Colonic mucosa (tissue), 4 donors: Measurements from ENCODE around the gene COX5B. TPM values are rescaled to one million over a fixed set of nuclear protein-coding genes. Genes with fewer than 3 reads are reported as not detected.
"Not testable (repeated sequence)": the region's sequence is repeated elsewhere in the genome, so short reads cannot be mapped to it uniquely, and the experiment has no call there.

Experiments used
- DNase-seq: peaks from one replicate; pipeline ENCODE4 v3.0.0-alpha.2; 2020
- H3K27ac ChIP-seq: fragments of 200-600 bp; one replicate; pipeline ENCODE4 v1.8.0; 2021
- H3K27me3 ChIP-seq: fragments of 200-600 bp; one replicate; pipeline ENCODE4 v1.8.0; 2021
- H3K36me3 ChIP-seq: fragments of 200-600 bp; one replicate; pipeline ENCODE4 v1.8.0; 2021
- H3K4me1 ChIP-seq: fragments of 200-600 bp; one replicate; pipeline ENCODE4 v1.8.0; 2021; ENCODE audit warnings: mild to moderate bottlenecking
- H3K4me3 ChIP-seq: fragments of 200-600 bp; one replicate; pipeline ENCODE4 v1.8.0; 2021
- H3K9ac ChIP-seq, 2 donors: one replicate each; pipeline ENCODE4 v1.7.0; 2013; ENCODE audit warnings: control low read depth in 2 of 2, low read depth in 2 of 2, low read length in 2 of 2
- H3K9me3 ChIP-seq: fragments of 200-600 bp; one replicate; pipeline ENCODE4 v1.8.0; 2021
- CTCF ChIP-seq: fragments of 200-600 bp; IDR thresholded peaks from one replicate; pipeline ENCODE4 v1.8.0; 2022; ENCODE audit warnings: antibody characterized with exemption, mild to moderate bottlenecking
- intact Hi-C: fragments of 100-400 bp; cut with DNase I; formaldehyde crosslinking; loops from one replicate; pipeline ENCODE4 v1.14.1; 2022
- total RNA-seq, 2 donors: library from RNA; stranded (reverse); fragmentation: NEBNext Ultra II Directional in 1 of 2; extraction: Animal tissue kit (Norgen Biotek cat#: 25700) in 1 of 2; gene quantifications; one replicate each; pipeline ENCODE4 v1.2.1, GENCODE V29; 2021
- donor health status: healthy.
- donor health status: DM: no; HTN: no; CAD: no.
- donor health status: DM: no; HTN: no; CAD: no.

The COX5B gene
- total RNA-seq, 2 donors from 2014 or later: 633 to 720 TPM

- H3K9ac ChIP-seq: no peak overlapping the region
- no peak overlapping the region for H3K27ac ChIP-seq
- H3K9me3 ChIP-seq: no peaks in the 10 kb centered on the region
- intact Hi-C loops: no loop called here
- no peaks in the 10 kb centered on the region for H3K36me3 ChIP-seq
- TF ChIP-seq CTCF: no peak
- no peak for DNase-seq
- no peaks in the 10 kb centered on the region for H3K4me1 ChIP-seq
- no peaks in the 10 kb centered on the region for H3K27me3 ChIP-seq
- no peak overlapping the region for H3K4me3 ChIP-seq
These were observed 29.7 kb downstream of the COX5B start for GRCh38 chr2:97675430-97676113.

- Histone ChIP-seq H3K27me3 (no peaks in the 10 kb centered on the region), H3K4me3 (no peak overlapping the region), H3K27ac (no peak overlapping the region), H3K4me1 (no peaks in the 10 kb centered on the region), H3K9me3 (no peaks in the 10 kb centered on the region), H3K36me3 (no peaks in the 10 kb centered on the region), H3K9ac (no peak overlapping the region)
- DNase-seq: no peak
- intact Hi-C loops: no loop called here
- TF ChIP-seq CTCF: no peak
These were observed 30.8 kb downstream of the COX5B start for GRCh38 chr2:97676620-97677019.

- TF ChIP-seq CTCF: no peak
- no peak for DNase-seq
- no peaks in the 10 kb centered on the region for H3K36me3 ChIP-seq
- no peaks in the 10 kb centered on the region for H3K27me3 ChIP-seq
- no peak overlapping the region for H3K27ac ChIP-seq
- H3K9ac ChIP-seq: no peak overlapping the region
- no peaks in the 10 kb centered on the region for H3K4me1 ChIP-seq
- intact Hi-C loops: no loop called here
- H3K9me3 ChIP-seq: no peaks in the 10 kb centered on the region
- H3K4me3 ChIP-seq: no peak overlapping the region
These were observed 31.6 kb downstream of the COX5B start for GRCh38 chr2:97677480-97677879.

- Histone ChIP-seq H3K9ac (no peak overlapping the region), H3K27ac (no peak overlapping the region), H3K9me3 (no peaks in the 10 kb centered on the region), H3K36me3 (no peaks in the 10 kb centered on the region), H3K27me3 (no peaks in the 10 kb centered on the region), H3K4me1 (no peaks in the 10 kb centered on the region), H3K4me3 (no peak overlapping the region)
- DNase-seq: no peak
- intact Hi-C loops: no loop called here
- no peak for TF ChIP-seq CTCF
These were observed 32.4 kb downstream of the COX5B start for GRCh38 chr2:97678298-97678697.

- H3K9me3 ChIP-seq, H3K9ac ChIP-seq, H3K4me3 ChIP-seq, intact Hi-C loops, H3K27ac ChIP-seq, H3K27me3 ChIP-seq, H3K36me3 ChIP-seq, H3K4me1 ChIP-seq, DNase-seq: not testable (repeated sequence)
These were observed 41.4 kb downstream of the COX5B start for GRCh38 chr2:97687235-97687634.

- Histone ChIP-seq H3K9me3 (no peaks in the 10 kb centered on the region), H3K9ac (no peak overlapping the region), H3K27ac (no peak overlapping the region), H3K27me3 (no peaks in the 10 kb centered on the region), H3K36me3 (no peaks in the 10 kb centered on the region), H3K4me1 (no peaks in the 10 kb centered on the region), H3K4me3 (no peak overlapping the region)
- TF ChIP-seq CTCF: no peak
- DNase-seq: no peak
- intact Hi-C loops: no loop called here
These were observed 42.4 kb downstream of the COX5B start for GRCh38 chr2:97688062-97688827.
